HCT116 (cell line): ENCODE data around the gene TOLLIP.
A peak's percentile ranks its signal among the peaks of the same experiment; 100 is the strongest.

ENCODE experiments used
- CEBPB ChIP-seq: IDR thresholded peaks from 2 replicates; pipeline ENCODE4 v1.6.1; 2012; ENCODE audit warnings: low read depth
- JUND ChIP-seq: IDR thresholded peaks from 2 replicates; pipeline ENCODE4 v1.6.1; 2012
- POLR2A ChIP-seq: IDR thresholded peaks from 2 replicates; pipeline ENCODE4 v1.7.0; 2011; ENCODE audit warnings: borderline replicate concordance; ENCODE audit not compliant: insufficient read depth, insufficient read length; ENCODE audit errors: extremely low read depth
- POLR2AphosphoS5 ChIP-seq: IDR thresholded peaks from 2 replicates; pipeline ENCODE4 v1.6.1; 2011; ENCODE audit warnings: mild to moderate bottlenecking, low read depth, low read length, moderate library complexity
- TF ChIP-seq, protein P1 (sequence below), 3 experiments: fragments of 200-600 bp in 1 of 3; sonication (generic) in 1 of 3; IDR thresholded peaks in 2 of 3; conservative IDR thresholded peaks in 1 of 3; 2 replicates each; pipeline ENCODE4 v1.5.1; 2012 to 2017; ENCODE audit warnings: low read depth in 2 of 3, low read length in 2 of 3, antibody characterized with exemption in 1 of 3, borderline replicate concordance in 1 of 3, control low read depth in 1 of 3, mild to moderate bottlenecking in 1 of 3, mixed read lengths in 1 of 3, mixed run types in 1 of 3, moderate library complexity in 1 of 3; ENCODE audit not compliant: insufficient read depth in 1 of 3

DNA sequence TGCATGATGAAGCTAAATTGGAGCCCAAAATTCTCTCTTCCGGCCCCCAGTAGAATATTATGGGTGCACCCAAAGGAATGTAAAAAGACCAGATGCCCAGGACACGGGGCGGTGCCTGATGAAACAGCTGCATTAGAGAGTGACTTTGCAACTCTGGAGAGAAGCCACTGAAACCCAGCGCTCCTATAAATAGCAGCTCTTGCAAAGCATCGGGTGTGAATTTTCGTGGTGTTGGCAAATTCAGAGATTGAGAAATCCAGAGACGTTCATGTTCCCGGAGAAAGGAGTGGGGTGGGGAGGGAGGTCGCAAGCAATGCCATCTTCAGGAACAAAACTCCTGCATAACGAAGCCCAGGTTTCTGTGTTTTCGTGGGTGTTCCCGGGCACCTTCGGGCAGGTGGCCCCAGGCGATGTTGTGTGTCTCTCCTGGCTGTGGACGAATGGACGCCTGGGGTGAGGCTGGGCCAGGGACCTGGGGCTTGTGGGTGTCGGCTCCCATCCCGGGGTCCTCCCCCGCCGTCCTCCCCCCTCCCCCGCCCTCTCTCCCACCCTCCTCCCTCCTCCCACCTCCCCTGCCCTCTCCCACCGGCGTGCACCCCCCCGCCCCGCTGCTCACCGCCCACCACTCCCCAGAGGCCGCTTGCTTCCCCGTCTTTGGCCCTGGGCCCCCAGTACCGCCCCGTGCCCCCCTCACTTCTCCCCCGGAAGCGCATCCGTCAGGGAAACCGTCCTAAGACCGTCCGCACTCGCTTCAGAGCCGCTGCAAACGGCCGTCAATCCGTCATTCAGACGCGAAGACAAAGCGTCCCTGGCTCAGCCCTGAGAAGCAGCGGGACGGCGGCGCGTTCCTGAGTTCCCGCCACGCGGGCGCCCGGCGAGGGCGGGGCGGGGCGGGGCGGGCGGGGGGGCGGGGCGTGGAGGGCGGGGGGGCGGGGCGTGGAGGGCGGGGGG is 26.7 kb upstream of the TOLLIP start:
- TF ChIP-seq, protein P1, sequence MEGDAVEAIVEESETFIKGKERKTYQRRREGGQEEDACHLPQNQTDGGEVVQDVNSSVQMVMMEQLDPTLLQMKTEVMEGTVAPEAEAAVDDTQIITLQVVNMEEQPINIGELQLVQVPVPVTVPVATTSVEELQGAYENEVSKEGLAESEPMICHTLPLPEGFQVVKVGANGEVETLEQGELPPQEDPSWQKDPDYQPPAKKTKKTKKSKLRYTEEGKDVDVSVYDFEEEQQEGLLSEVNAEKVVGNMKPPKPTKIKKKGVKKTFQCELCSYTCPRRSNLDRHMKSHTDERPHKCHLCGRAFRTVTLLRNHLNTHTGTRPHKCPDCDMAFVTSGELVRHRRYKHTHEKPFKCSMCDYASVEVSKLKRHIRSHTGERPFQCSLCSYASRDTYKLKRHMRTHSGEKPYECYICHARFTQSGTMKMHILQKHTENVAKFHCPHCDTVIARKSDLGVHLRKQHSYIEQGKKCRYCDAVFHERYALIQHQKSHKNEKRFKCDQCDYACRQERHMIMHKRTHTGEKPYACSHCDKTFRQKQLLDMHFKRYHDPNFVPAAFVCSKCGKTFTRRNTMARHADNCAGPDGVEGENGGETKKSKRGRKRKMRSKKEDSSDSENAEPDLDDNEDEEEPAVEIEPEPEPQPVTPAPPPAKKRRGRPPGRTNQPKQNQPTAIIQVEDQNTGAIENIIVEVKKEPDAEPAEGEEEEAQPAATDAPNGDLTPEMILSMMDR (IDR thresholded peaks at IDR 0.05 in 2 of 3, conservative IDR thresholded peaks at IDR 0.05 in 1 of 3; ENCODE audit: borderline replicate concordance in 1 of 3, insufficient read depth in 1 of 3, low read depth in 2 of 3, low read length in 2 of 3) = no peak
- TF ChIP-seq POLR2A (no peak), POLR2AphosphoS5 (peak; percentile 35; the same call in 1 of the 2 replicates), JUND (no peak), CEBPB (no peak)
